ENCODE data around the gene BRIP1.

Gene BRIP1

GRCh38 chr17:61814485-61814884, 48.8 kb downstream of the BRIP1 start:
- ChIA-PET CTCF (interaction anchor here (0.6 to 1.7 kb wide), 2 partner anchors 295 to 467 kb away, joined by 3 to 6 read pairs; no protein-coding TSS in a partner anchor), POLR2A (no interaction called here)
- no peak for TF ChIP-seq ZNF639 (tag by site-specific recombination; IDR thresholded peaks at IDR 0.05)
- TF ChIP-seq ZNF510 (tag by site-specific recombination; IDR thresholded peaks at IDR 0.05; ENCODE audit: insufficient replicate concordance), result no peak
- TF ChIP-seq ZNF701 (tag by site-specific recombination; IDR thresholded peaks at IDR 0.05), result no peak
- TF ChIP-seq ZNF626 (tag by site-specific recombination; IDR thresholded peaks at IDR 0.05), result no peak
- TF ChIP-seq ZNF521 (tag by site-specific recombination; IDR thresholded peaks at IDR 0.05), result no peak
- peaks cover 6% of the 10 kb centered on the region for H3K4me1 ChIP-seq (ENCODE audit: control insufficient read depth, insufficient read depth, low read length)
- no peaks in the 10 kb centered on the region for H3K9me3 ChIP-seq (ENCODE audit: control insufficient read depth, insufficient read depth, low read depth, low read length)
- no peak overlapping the region for H3K4me3 ChIP-seq (ENCODE audit: low read depth, low read length)
- no peak overlapping the region for H3K27ac ChIP-seq (ENCODE audit: extremely low read depth, low read depth, low read length)
- H3K36me3 ChIP-seq (ENCODE audit: control insufficient read depth in 2 of 2, insufficient read depth in 1 of 2, low read length in 2 of 2), result peaks cover 16 to 19% of the 10 kb centered on the region in 2 experiments

GRCh38 chr17:61813211-61813610, 50.1 kb downstream of the BRIP1 start:
- ChIA-PET POLR2A (no interaction called here), CTCF (interaction anchor here (0.6 to 1.7 kb wide), 2 partner anchors 296 to 388 kb away, joined by 3 to 6 read pairs; no protein-coding TSS in a partner anchor)
- H3K9me3 ChIP-seq (ENCODE audit: control insufficient read depth, insufficient read depth, low read depth, low read length), result no peaks in the 10 kb centered on the region
- no peak overlapping the region for H3K27ac ChIP-seq (ENCODE audit: extremely low read depth, low read depth, low read length)
- TF ChIP-seq ZNF354C (tag by site-specific recombination; IDR thresholded peaks at IDR 0.05; ENCODE audit: borderline replicate concordance, low read depth) (no peak), ZNF776 (tag by site-specific recombination; IDR thresholded peaks at IDR 0.05; ENCODE audit: borderline replicate concordance) (no peak), RBAK (tag by site-specific recombination; IDR thresholded peaks at IDR 0.05) (no peak), PRDM1 (tag by site-specific recombination; IDR thresholded peaks at IDR 0.05) (no peak), HOXA7 (CRISPR knock-in tag; IDR thresholded peaks at IDR 0.05; ENCODE audit: borderline replicate concordance) (no peak), KLF16 (tag by site-specific recombination; IDR thresholded peaks at IDR 0.05) (no peak), ZNF16 (tag by site-specific recombination; IDR thresholded peaks at IDR 0.05; ENCODE audit: low read depth) (no peak), ZNF239 (tag by site-specific recombination; IDR thresholded peaks at IDR 0.05) (no peak), ZBTB44 (tag by site-specific recombination; IDR thresholded peaks at IDR 0.05) (no peak), ZNF488 (tag by site-specific recombination; IDR thresholded peaks at IDR 0.05) (no peak), ZNF221 (tag by site-specific recombination; IDR thresholded peaks at IDR 0.05; ENCODE audit: borderline replicate concordance) (no peak), TRIM28 (IDR thresholded peaks at IDR 0.05; ENCODE audit: borderline replicate concordance, low read length) (no peak)
- H3K36me3 ChIP-seq (ENCODE audit: control insufficient read depth in 2 of 2, insufficient read depth in 1 of 2, low read length in 2 of 2), result peaks cover 21 to 23% of the 10 kb centered on the region in 2 experiments
- peaks cover 6% of the 10 kb centered on the region for H3K4me1 ChIP-seq (ENCODE audit: control insufficient read depth, insufficient read depth, low read length)
- no peak overlapping the region for H3K4me3 ChIP-seq (ENCODE audit: low read depth, low read length)

- no peak overlapping the region for H3K4me3 ChIP-seq (ENCODE audit: low read depth, low read length)
- POLR2A ChIA-PET, result no interaction called here
- no peaks in the 10 kb centered on the region for H3K9me3 ChIP-seq (ENCODE audit: control insufficient read depth, insufficient read depth, low read depth, low read length)
- peaks cover 21 to 27% of the 10 kb centered on the region in 2 experiments for H3K36me3 ChIP-seq (ENCODE audit: control insufficient read depth in 2 of 2, insufficient read depth in 1 of 2, low read length in 2 of 2)
- H3K4me1 ChIP-seq (ENCODE audit: control insufficient read depth, insufficient read depth, low read length), result peaks cover 6% of the 10 kb centered on the region
- CTCF ChIA-PET, result interaction anchor here (0.6 kb wide), 1 partner anchor 387 kb away, joined by 3 read pairs; no protein-coding TSS in a partner anchor
- H3K27ac ChIP-seq (ENCODE audit: extremely low read depth, low read depth, low read length), result no peak overlapping the region
- TF ChIP-seq ZNF776 (tag by site-specific recombination; IDR thresholded peaks at IDR 0.05; ENCODE audit: borderline replicate concordance) (no peak), PRDM1 (tag by site-specific recombination; IDR thresholded peaks at IDR 0.05) (peak; percentile 67; the same call in 1 of the 2 replicates), SP7 (tag by site-specific recombination; IDR thresholded peaks at IDR 0.05) (peak; percentile 56)
These were observed 50.6 kb downstream of the BRIP1 start for GRCh38 chr17:61812747-61813146.
